Kidney (tissue), 14 donors: ENCODE results near the gene CHP1. TPM values are rescaled to one million over a fixed set of nuclear protein-coding genes. Genes with fewer than 3 reads are reported as not detected.

Source experiments
- DNase-seq, 5 donors: peaks; one replicate each; pipeline ENCODE4 v3.0.0-alpha.2; 2013 to 2020
- FAIRE-seq: peaks from 2 replicates; lab custom pipeline; 2012; peaks lifted over from hg19 to GRCh38; lab: Jason Lieb, UNC
- H3K27ac ChIP-seq, 2 donors: one replicate each; pipeline ENCODE4 v1.7.0; 2013; ENCODE audit warnings: low read depth in 2 of 2, low read length in 2 of 2, inconsistent platforms in 1 of 2
- H3K27me3 ChIP-seq: one replicate; pipeline ENCODE4 v1.7.1; 2013; ENCODE audit warnings: low read length, inconsistent platforms; ENCODE audit not compliant: control insufficient read depth, insufficient read depth
- H3K36me3 ChIP-seq, 3 donors: one replicate each; pipeline versions ENCODE4 v1.7.0 to v1.7.1; 2013; ENCODE audit warnings: low read length in 3 of 3, control low read depth in 1 of 3, inconsistent platforms in 1 of 3; ENCODE audit not compliant: insufficient read depth in 3 of 3, control insufficient read depth in 2 of 3
- H3K4me1 ChIP-seq, 3 donors: one replicate each; pipeline versions ENCODE4 v1.7.0 to v1.7.1; 2013; ENCODE audit warnings: low read length in 3 of 3, inconsistent platforms in 1 of 3, low read depth in 1 of 3; ENCODE audit not compliant: control insufficient read depth in 2 of 3, insufficient read depth in 2 of 3
- H3K4me3 ChIP-seq, 3 donors: one replicate each; pipeline versions ENCODE4 v1.7.0 to v1.8.1; 2013; ENCODE audit warnings: low read length in 3 of 3, control low read depth in 1 of 3, inconsistent platforms in 1 of 3
- H3K9ac ChIP-seq, 3 donors: one replicate each; pipeline versions ENCODE4 v1.7.0 to v1.7.1; 2013; ENCODE audit warnings: low read length in 3 of 3, control low read depth in 1 of 3, inconsistent platforms in 1 of 3
- H3K9me3 ChIP-seq, 3 donors: one replicate each; pipeline versions ENCODE4 v1.7.0 to v1.7.1; 2013; ENCODE audit warnings: low read length in 3 of 3, control low read depth in 1 of 3, inconsistent platforms in 1 of 3; ENCODE audit not compliant: control insufficient read depth in 2 of 3, insufficient read depth in 1 of 3
- CTCF ChIP-seq: IDR thresholded peaks from 3 replicates; pipeline ENCODE4 v1.5.1; 2012; ENCODE audit warnings: mild to moderate bottlenecking, moderate library complexity, borderline replicate concordance; ENCODE audit not compliant: insufficient read depth; ENCODE audit errors: extremely low read depth
- intact Hi-C: fragments of 100-400 bp; cut with DNase I; formaldehyde crosslinking; loops from one replicate; pipeline ENCODE4 v1.11.1; 2022
- polyA plus RNA-seq: library from polyadenylated mRNA; stranded (reverse); fragments of 350-450 nt; fragmentation: Illumina TruSeq; extraction: RNeasy Lipid Tissue Mini Kit (QIAGEN cat#74804); gene quantifications from one replicate; pipeline ENCODE4 v1.2.3, GENCODE V29; 2014; ENCODE audit warnings: low read depth, low replicate concordance; ENCODE audit not compliant: insufficient read depth
- total RNA-seq: library from RNA; stranded (reverse); fragmentation: NEBNext Ultra II Directional; extraction: Animal tissue kit (Norgen Biotek cat#: 25700); gene quantifications from one replicate; pipeline ENCODE4 v1.2.1, GENCODE V29; 2021
- donor health status: control.
- donor health status: control.
- donor health status: control.
- donor health status: control.
- donor health status: control.
- donor health status: DM: yes; HTN: yes; CAD: no.
- donor health status: Normal renal cell carcinoma (clear cell type).

CHP1 gene
- total and polyA plus RNA-seq, 2 donors from 2014 or later, result 85.5 to 171 TPM

GRCh38 chr15:41194444-41194843 is 36.6 kb upstream of the CHP1 start:
- no peaks in the 10 kb centered on the region for H3K4me1 ChIP-seq
- DNase-seq (no peak), FAIRE-seq (no peak)
- no peak overlapping the region for H3K9ac ChIP-seq
- intact Hi-C loops, result no loop called here
- no peaks in the 10 kb centered on the region for H3K9me3 ChIP-seq
- H3K4me3 ChIP-seq, result no peak overlapping the region
- H3K27me3 ChIP-seq, result no peaks in the 10 kb centered on the region
- TF ChIP-seq CTCF, result no peak
- no peaks in the 10 kb centered on the region for H3K36me3 ChIP-seq
- H3K27ac ChIP-seq, result no peak overlapping the region

GRCh38 chr15:41199470-41199869 is 31.6 kb upstream of the CHP1 start:
- H3K9me3 ChIP-seq, result no peaks in the 10 kb centered on the region
- TF ChIP-seq CTCF, result no peak
- FAIRE-seq, result peak; percentile 96
- no peaks in the 10 kb centered on the region for H3K27me3 ChIP-seq
- H3K9ac ChIP-seq, result no peak overlapping the region
- intact Hi-C loops, result no loop called here
- no peaks in the 10 kb centered on the region for H3K4me1 ChIP-seq
- H3K36me3 ChIP-seq, result no peaks in the 10 kb centered on the region
- DNase-seq, result no peak
- no peak overlapping the region for H3K4me3 ChIP-seq
- H3K27ac ChIP-seq, result no peak overlapping the region

- FAIRE-seq (no peak), DNase-seq (no peak)
- Histone ChIP-seq H3K9me3 (no peaks in the 10 kb centered on the region), H3K4me1 (no peaks in the 10 kb centered on the region), H3K4me3 (no peak overlapping the region), H3K36me3 (no peaks in the 10 kb centered on the region), H3K27ac (no peak overlapping the region), H3K9ac (no peak overlapping the region), H3K27me3 (no peaks in the 10 kb centered on the region)
- TF ChIP-seq CTCF, result no peak
- intact Hi-C loops, result no loop called here
Observed at GRCh38 chr15:41203395-41203794, 27.7 kb upstream of the CHP1 start.

GRCh38 chr15:41205315-41205714 is 25.8 kb upstream of the CHP1 start:
- Histone ChIP-seq H3K27me3 (no peaks in the 10 kb centered on the region), H3K4me3 (no peak overlapping the region), H3K9ac (no peak overlapping the region), H3K4me1 (no peaks in the 10 kb centered on the region), H3K36me3 (no peaks in the 10 kb centered on the region), H3K27ac (no peak overlapping the region), H3K9me3 (no peaks in the 10 kb centered on the region)
- intact Hi-C loops, result no loop called here
- FAIRE-seq, result no peak
- DNase-seq, result no peak
- no peak for TF ChIP-seq CTCF
